Uterus (tissue), 4 donors: ENCODE data around the gene PSAP. TPM values are rescaled to one million over a fixed set of nuclear protein-coding genes. Genes with fewer than 3 reads are reported as not detected.

ENCODE experiments used
- DNase-seq, 2 donors: peaks; one replicate each; pipeline ENCODE4 v3.0.0-alpha.2; 2019 to 2020
- H3K27ac ChIP-seq, 2 donors: fragments of 200-600 bp; sonication (generic); 1 replicate in 1 of 2; 2 replicates in 1 of 2; pipeline ENCODE4 v1.5.1; 2016 to 2018
- H3K27me3 ChIP-seq, 2 donors: fragments of 200-600 bp; sonication (generic); one replicate each; pipeline ENCODE4 v1.5.1; 2018 to 2019; ENCODE audit warnings: control low read depth in 1 of 2
- H3K36me3 ChIP-seq, 2 donors: fragments of 200-600 bp; sonication (generic); one replicate each; pipeline ENCODE4 v1.5.1; 2019; ENCODE audit warnings: control low read depth in 1 of 2
- H3K4me1 ChIP-seq, 2 donors: fragments of 200-600 bp; sonication (generic); one replicate each; pipeline ENCODE4 v1.5.1; 2018 to 2019; ENCODE audit warnings: control low read depth in 1 of 2
- H3K4me3 ChIP-seq, 2 donors: fragments of 200-600 bp; sonication (generic); 1 replicate in 1 of 2; 2 replicates in 1 of 2; pipeline ENCODE4 v1.5.1; 2018 to 2019; ENCODE audit warnings: mild to moderate bottlenecking in 1 of 2
- H3K9me3 ChIP-seq, 2 donors: fragments of 200-600 bp; sonication (generic); one replicate each; pipeline ENCODE4 v1.5.1; 2019; ENCODE audit warnings: control low read depth in 1 of 2
- POLR2A ChIP-seq, 2 donors: fragments of 450-650 bp; IDR thresholded peaks; one replicate each; pipeline ENCODE4 v1.6.1; 2016; ENCODE audit warnings: antibody characterized with exemption in 2 of 2, mild to moderate bottlenecking in 1 of 2, moderate library complexity in 1 of 2
- intact Hi-C: fragments of 100-400 bp; cut with DNase I; formaldehyde crosslinking; loops from one replicate; pipeline ENCODE4 v1.15.1; 2023; ENCODE audit warnings: low total_unique reads
- total RNA-seq, 4 donors: library from RNA; depleted of rRNA in 3 of 4; stranded (reverse); fragments of >200 nt in 3 of 4; gene quantifications; one replicate each; pipeline versions ENCODE4 v1.1.0 to v1.2.4, GENCODE V29; 2014 to 2023
- TF ChIP-seq, protein P1 (sequence below), 4 experiments: fragments of 200-600 bp in 2 of 4; fragments of 450-650 bp in 2 of 4; sonication (generic) in 2 of 4; IDR thresholded peaks; one replicate each; pipeline ENCODE4 v1.5.1; 2016 to 2019; ENCODE audit warnings: antibody characterized with exemption in 4 of 4, mild to moderate bottlenecking in 2 of 4, moderate library complexity in 1 of 4
- donor health status: DM: yes; HTN: yes; CAD: no.

The PSAP gene
- total RNA-seq, 4 donors from 2014 or later = 603 to 903 (median 759) TPM

DNA sequence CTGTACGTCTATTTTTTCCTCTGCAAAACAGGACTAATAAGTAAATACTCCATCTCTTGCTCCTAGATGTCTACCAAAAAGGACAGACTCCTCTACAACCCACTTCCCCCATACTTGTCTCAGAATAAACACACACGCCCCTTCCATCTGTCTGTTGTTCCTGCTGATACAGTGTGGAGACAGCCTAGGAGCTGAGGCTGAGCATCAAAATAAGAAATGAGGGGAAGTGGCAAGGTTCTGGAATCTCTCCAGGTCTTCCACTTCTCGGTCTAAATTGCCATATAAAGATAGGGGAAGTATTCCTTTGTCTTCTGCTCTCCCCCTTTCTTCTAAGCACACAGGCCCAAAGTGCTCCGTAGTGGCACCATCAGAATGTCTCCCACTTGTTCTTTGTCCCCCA lies 47.0 kb downstream of the PSAP start:
- Histone ChIP-seq H3K4me1 (no peaks in the 10 kb centered on the region), H3K27ac (no peak overlapping the region), H3K27me3 (no peaks in the 10 kb centered on the region), H3K36me3 (no peaks in the 10 kb centered on the region), H3K9me3 (no peaks in the 10 kb centered on the region), H3K4me3 (no peak overlapping the region)
- no peak for TF ChIP-seq POLR2A (IDR thresholded peaks at IDR 0.05)
- TF ChIP-seq, protein P1, sequence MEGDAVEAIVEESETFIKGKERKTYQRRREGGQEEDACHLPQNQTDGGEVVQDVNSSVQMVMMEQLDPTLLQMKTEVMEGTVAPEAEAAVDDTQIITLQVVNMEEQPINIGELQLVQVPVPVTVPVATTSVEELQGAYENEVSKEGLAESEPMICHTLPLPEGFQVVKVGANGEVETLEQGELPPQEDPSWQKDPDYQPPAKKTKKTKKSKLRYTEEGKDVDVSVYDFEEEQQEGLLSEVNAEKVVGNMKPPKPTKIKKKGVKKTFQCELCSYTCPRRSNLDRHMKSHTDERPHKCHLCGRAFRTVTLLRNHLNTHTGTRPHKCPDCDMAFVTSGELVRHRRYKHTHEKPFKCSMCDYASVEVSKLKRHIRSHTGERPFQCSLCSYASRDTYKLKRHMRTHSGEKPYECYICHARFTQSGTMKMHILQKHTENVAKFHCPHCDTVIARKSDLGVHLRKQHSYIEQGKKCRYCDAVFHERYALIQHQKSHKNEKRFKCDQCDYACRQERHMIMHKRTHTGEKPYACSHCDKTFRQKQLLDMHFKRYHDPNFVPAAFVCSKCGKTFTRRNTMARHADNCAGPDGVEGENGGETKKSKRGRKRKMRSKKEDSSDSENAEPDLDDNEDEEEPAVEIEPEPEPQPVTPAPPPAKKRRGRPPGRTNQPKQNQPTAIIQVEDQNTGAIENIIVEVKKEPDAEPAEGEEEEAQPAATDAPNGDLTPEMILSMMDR (IDR thresholded peaks at IDR 0.05) = no peak
- no peak for DNase-seq
- intact Hi-C loops = no loop called here

DNA sequence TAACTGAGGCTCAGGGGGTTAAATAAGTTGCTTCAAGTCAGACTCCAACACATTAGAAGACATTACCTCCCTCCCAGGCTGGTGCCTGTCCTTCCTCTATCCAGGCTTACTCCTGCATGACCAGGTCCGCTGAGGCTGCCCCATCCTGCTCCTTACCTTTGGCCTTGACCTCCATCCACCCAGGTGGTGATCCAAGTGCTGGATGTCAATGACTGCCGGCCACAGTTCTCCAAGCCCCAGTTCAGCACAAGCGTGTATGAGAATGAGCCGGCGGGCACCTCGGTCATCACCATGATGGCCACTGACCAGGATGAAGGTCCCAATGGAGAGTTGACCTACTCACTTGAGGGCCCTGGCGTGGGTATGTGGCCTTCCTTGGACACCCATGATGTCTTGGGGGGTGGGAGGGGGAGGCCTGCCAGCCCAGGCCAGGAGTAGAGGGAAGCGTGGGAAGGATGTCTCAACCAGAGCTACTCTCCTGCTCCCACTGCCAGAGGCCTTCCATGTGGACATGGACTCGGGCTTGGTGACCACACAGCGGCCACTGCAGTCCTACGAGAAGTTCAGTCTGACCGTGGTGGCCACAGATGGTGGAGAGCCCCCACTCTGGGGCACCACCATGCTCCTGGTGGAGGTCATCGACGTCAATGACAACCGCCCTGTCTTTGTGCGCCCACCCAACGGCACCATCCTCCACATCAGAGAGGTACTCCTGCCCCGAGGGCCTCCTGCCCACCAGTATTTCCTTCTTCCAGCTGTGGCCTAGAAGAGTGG lies 48.1 kb downstream of the PSAP start:
- H3K36me3 ChIP-seq = no peaks in the 10 kb centered on the region
- H3K4me3 ChIP-seq = no peak overlapping the region
- TF ChIP-seq POLR2A (IDR thresholded peaks at IDR 0.05) = no peak
- TF ChIP-seq, protein P1 (IDR thresholded peaks at IDR 0.05) = no peak
- DNase-seq = peak in 1 of 2 donors; percentile 10
- no peak overlapping the region for H3K27ac ChIP-seq
- H3K4me1 ChIP-seq = no peaks in the 10 kb centered on the region
- H3K9me3 ChIP-seq = no peaks in the 10 kb centered on the region
- H3K27me3 ChIP-seq = no peaks in the 10 kb centered on the region
- intact Hi-C loops = no loop called here

DNA sequence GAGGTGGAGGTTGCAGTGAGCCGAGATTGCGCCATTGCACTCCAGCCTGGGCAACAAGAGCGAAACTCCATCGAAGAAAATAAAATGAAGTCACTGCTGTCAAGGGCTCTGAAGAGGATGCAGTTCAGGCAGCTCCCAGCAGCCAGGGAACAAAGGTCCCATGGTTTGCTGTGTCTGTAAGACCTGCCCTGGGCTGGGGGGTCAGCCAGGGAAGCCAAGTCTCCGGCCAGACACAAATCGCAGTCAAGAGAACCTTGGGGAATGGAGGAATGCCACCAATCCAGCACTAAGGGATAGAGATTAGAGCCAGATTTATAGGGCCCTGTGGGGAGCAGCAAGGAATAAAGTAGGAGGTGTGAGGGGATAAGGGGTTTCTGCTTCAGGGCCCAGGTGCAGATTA lies 48.8 kb downstream of the PSAP start:
- no peak for TF ChIP-seq POLR2A (IDR thresholded peaks at IDR 0.05)
- TF ChIP-seq, protein P1 (IDR thresholded peaks at IDR 0.05) = no peak
- no peaks in the 10 kb centered on the region for H3K4me1 ChIP-seq
- DNase-seq = no peak
- no peak overlapping the region for H3K4me3 ChIP-seq
- no peak overlapping the region for H3K27ac ChIP-seq
- no peaks in the 10 kb centered on the region for H3K9me3 ChIP-seq
- H3K36me3 ChIP-seq = no peaks in the 10 kb centered on the region
- no peaks in the 10 kb centered on the region for H3K27me3 ChIP-seq
- intact Hi-C loops = no loop called here

DNA sequence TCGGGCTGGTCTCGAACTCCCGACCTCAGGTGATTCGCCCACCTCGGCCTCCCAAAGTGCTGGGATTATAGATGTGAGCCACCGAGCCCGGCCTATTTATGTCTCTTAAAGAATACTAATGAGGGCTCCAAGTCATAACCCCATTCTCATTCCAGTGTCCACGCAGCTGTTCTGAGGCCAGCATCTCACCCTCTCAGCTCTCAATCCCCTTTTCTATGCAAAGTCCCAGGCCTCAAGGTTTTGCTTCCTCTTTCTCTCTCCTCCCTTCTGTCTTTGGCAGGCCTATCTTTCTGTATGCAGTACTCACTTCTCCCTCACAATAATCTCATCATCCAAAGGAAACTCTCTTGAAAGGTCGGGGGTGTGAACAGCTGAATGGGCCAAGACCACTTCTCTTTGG lies 49.7 kb downstream of the PSAP start:
- intact Hi-C loops = no loop called here
- H3K27ac ChIP-seq = no peak overlapping the region
- no peaks in the 10 kb centered on the region for H3K27me3 ChIP-seq
- no peak overlapping the region for H3K4me3 ChIP-seq
- no peaks in the 10 kb centered on the region for H3K36me3 ChIP-seq
- TF ChIP-seq POLR2A (IDR thresholded peaks at IDR 0.05) = no peak
- TF ChIP-seq, protein P1 (IDR thresholded peaks at IDR 0.05) = no peak
- H3K9me3 ChIP-seq = no peaks in the 10 kb centered on the region
- DNase-seq = no peak
- H3K4me1 ChIP-seq = no peaks in the 10 kb centered on the region

- Histone ChIP-seq H3K4me3 (no peak overlapping the region), H3K9me3 (no peaks in the 10 kb centered on the region), H3K36me3 (no peaks in the 10 kb centered on the region), H3K4me1 (no peaks in the 10 kb centered on the region), H3K27ac (no peak overlapping the region), H3K27me3 (no peaks in the 10 kb centered on the region)
- TF ChIP-seq, protein P1 (IDR thresholded peaks at IDR 0.05) = no peak
- no peak for TF ChIP-seq POLR2A (IDR thresholded peaks at IDR 0.05)
- intact Hi-C loops = no loop called here
- DNase-seq = no peak
Observed at GRCh38 chr10:71799608-71800453, 51.2 kb downstream of the PSAP start.
